ENCODE results near the gene ASAP3. TPM values are rescaled to one million over a fixed set of nuclear protein-coding genes. Genes with fewer than 3 reads are reported as not detected.
A peak's percentile ranks its signal among the peaks of the same experiment; 100 is the strongest.

ASAP3 gene
- total RNA-seq, 4 donors from 2014 or later, result 68.7 to 130 (median 88.5) TPM

GRCh38 chr1:23408797-23409290 lies 75.1 kb downstream of the ASAP3 start:
- DNase-seq (ENCODE audit: low spot score in 2 of 2), result no peak
- WGBS, result 94% methylated on average over 6 of the region's 7 CpGs
- no peak for TF ChIP-seq POLR2A (IDR thresholded peaks at IDR 0.05)
- no peak for TF ChIP-seq POLR2AphosphoS5 (IDR thresholded peaks at IDR 0.05)
- no peak for TF ChIP-seq EP300 (IDR thresholded peaks at IDR 0.05)
- no peak for TF ChIP-seq CTCF (IDR thresholded peaks at IDR 0.05)
- H3K4me1 ChIP-seq, result peaks cover 10% of the 10 kb centered on the region
- H3K9me3 ChIP-seq, result no peaks in the 10 kb centered on the region
- H3K36me3 ChIP-seq, result peaks cover 5% of the 10 kb centered on the region
- no peak overlapping the region for H3K27ac ChIP-seq
- no peaks in the 10 kb centered on the region for H3K27me3 ChIP-seq
- no peak overlapping the region for H3K4me3 ChIP-seq

- TF ChIP-seq EP300 (IDR thresholded peaks at IDR 0.05) (no peak), POLR2A (IDR thresholded peaks at IDR 0.05) (no peak), POLR2AphosphoS5 (IDR thresholded peaks at IDR 0.05) (no peak), CTCF (IDR thresholded peaks at IDR 0.05) (no peak)
- H3K4me1 ChIP-seq, result peaks cover 27% of the 10 kb centered on the region
- DNase-seq (ENCODE audit: low spot score in 2 of 2), result no peak
- H3K9me3 ChIP-seq, result no peaks in the 10 kb centered on the region
- H3K36me3 ChIP-seq, result peaks cover 5% of the 10 kb centered on the region
- H3K27ac ChIP-seq, result no peak overlapping the region
- no peaks in the 10 kb centered on the region for H3K27me3 ChIP-seq
- 51% methylated on average over 8 of the region's 8 CpGs for WGBS
- H3K4me3 ChIP-seq, result no peak overlapping the region
These were observed 76.9 kb downstream of the ASAP3 start for GRCh38 chr1:23407016-23407630.

- DNase-seq (ENCODE audit: low spot score in 2 of 2), result no peak
- Histone ChIP-seq H3K4me1 (peaks cover 33% of the 10 kb centered on the region), H3K36me3 (peaks cover 5% of the 10 kb centered on the region), H3K27ac (no peak overlapping the region), H3K4me3 (no peak overlapping the region), H3K9me3 (no peaks in the 10 kb centered on the region), H3K27me3 (no peaks in the 10 kb centered on the region)
- TF ChIP-seq EP300 (IDR thresholded peaks at IDR 0.05), result no peak
- no peak for TF ChIP-seq CTCF (IDR thresholded peaks at IDR 0.05)
- no peak for TF ChIP-seq POLR2AphosphoS5 (IDR thresholded peaks at IDR 0.05)
- no peak for TF ChIP-seq POLR2A (IDR thresholded peaks at IDR 0.05)
- 95% methylated on average over 3 of the region's 3 CpGs for WGBS
These were observed 78.0 kb downstream of the ASAP3 start for GRCh38 chr1:23405946-23406345.

- DNase-seq (ENCODE audit: low spot score in 2 of 2), result peak; percentile 93 to 95
- no peaks in the 10 kb centered on the region for H3K27me3 ChIP-seq
- no peak overlapping the region for H3K4me3 ChIP-seq
- TF ChIP-seq CTCF (IDR thresholded peaks at IDR 0.05), result peak; percentile 87 to 96
- TF ChIP-seq POLR2AphosphoS5 (IDR thresholded peaks at IDR 0.05), result peak in 1 of 3 donors; percentile 17
- no peak for TF ChIP-seq EP300 (IDR thresholded peaks at IDR 0.05)
- TF ChIP-seq POLR2A (IDR thresholded peaks at IDR 0.05), result no peak
- peaks cover 42% of the 10 kb centered on the region for H3K4me1 ChIP-seq
- peaks cover 5% of the 10 kb centered on the region for H3K36me3 ChIP-seq
- H3K27ac ChIP-seq, result peak overlapping the region; percentile 42
- 3% methylated on average over 19 of the region's 19 CpGs for WGBS
- no peaks in the 10 kb centered on the region for H3K9me3 ChIP-seq
These were observed 80.1 kb downstream of the ASAP3 start for GRCh38 chr1:23403735-23404486.

- no peak for DNase-seq (ENCODE audit: low spot score in 2 of 2)
- H3K36me3 ChIP-seq, result no peaks in the 10 kb centered on the region
- H3K27me3 ChIP-seq, result no peaks in the 10 kb centered on the region
- TF ChIP-seq POLR2A (IDR thresholded peaks at IDR 0.05) (no peak), EP300 (IDR thresholded peaks at IDR 0.05) (no peak), CTCF (IDR thresholded peaks at IDR 0.05) (no peak), POLR2AphosphoS5 (IDR thresholded peaks at IDR 0.05) (no peak)
- peaks cover 42% of the 10 kb centered on the region for H3K4me1 ChIP-seq
- H3K9me3 ChIP-seq, result no peaks in the 10 kb centered on the region
- H3K27ac ChIP-seq, result peak overlapping the region; percentile 42
- no peak overlapping the region for H3K4me3 ChIP-seq
- WGBS, result 68% methylated on average over 4 of the region's 4 CpGs
These were observed 80.6 kb downstream of the ASAP3 start for GRCh38 chr1:23403355-23403734.
